GM10248 (cell line): Measurements from ENCODE around the gene TOMM7.

Experiments used
- CTCF ChIA-PET: fragments of 300-600 bp; sonication (Branson Sonifier 250); formaldehyde crosslinking; extraction: SDS; loops from one replicate; lab custom pipeline; 2021; ENCODE audit warnings: antibody characterized with exemption; lab: Yijun Ruan, JAX
- POLR2A ChIA-PET: fragments of 350-650 bp; sonication (Branson Sonifier 250); formaldehyde crosslinking; extraction: SDS; loops from one replicate; lab custom pipeline; 2020; ENCODE audit warnings: antibody characterized with exemption; lab: Yijun Ruan, JAX
- DNase-seq: peaks from one replicate; pipeline ENCODE4 v3.0.0; 2012; ENCODE audit errors: extremely low spot score
- TF ChIP-seq, protein P1 (sequence below): IDR thresholded peaks from 2 replicates; pipeline ENCODE4 v1.5.1; 2012; ENCODE audit warnings: mild to moderate bottlenecking, low read depth; ENCODE audit errors: extremely low read depth, missing control alignments, control extremely low read depth

Gene TOMM7

DNA sequence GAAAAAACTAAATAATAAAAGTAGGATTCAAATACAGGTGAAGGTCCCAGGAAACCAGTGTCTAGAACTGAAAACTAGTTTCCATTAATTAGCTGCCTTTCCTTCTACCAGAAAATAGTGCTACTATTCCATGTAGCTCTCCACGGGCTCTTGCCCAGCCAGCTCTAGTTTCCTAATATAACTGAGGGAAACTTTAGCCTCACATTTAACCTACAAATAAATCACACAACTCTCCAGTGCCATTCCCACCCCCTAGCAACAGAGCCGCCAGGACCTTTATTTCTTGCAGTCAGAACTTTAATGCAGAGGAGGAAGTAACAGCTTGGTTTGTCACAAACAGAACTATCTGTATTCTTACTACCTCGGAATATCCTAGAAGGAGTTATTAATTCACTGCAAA is 10.3 kb downstream of the TOMM7 start:
- CTCF ChIA-PET, result interaction anchor here (0.7 to 1.2 kb wide), 3 partner anchors 34 to 252 kb away, joined by 3 to 4 read pairs (median 3); no protein-coding TSS in a partner anchor
- TF ChIP-seq, protein P1, sequence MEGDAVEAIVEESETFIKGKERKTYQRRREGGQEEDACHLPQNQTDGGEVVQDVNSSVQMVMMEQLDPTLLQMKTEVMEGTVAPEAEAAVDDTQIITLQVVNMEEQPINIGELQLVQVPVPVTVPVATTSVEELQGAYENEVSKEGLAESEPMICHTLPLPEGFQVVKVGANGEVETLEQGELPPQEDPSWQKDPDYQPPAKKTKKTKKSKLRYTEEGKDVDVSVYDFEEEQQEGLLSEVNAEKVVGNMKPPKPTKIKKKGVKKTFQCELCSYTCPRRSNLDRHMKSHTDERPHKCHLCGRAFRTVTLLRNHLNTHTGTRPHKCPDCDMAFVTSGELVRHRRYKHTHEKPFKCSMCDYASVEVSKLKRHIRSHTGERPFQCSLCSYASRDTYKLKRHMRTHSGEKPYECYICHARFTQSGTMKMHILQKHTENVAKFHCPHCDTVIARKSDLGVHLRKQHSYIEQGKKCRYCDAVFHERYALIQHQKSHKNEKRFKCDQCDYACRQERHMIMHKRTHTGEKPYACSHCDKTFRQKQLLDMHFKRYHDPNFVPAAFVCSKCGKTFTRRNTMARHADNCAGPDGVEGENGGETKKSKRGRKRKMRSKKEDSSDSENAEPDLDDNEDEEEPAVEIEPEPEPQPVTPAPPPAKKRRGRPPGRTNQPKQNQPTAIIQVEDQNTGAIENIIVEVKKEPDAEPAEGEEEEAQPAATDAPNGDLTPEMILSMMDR, result no peak
- POLR2A ChIA-PET, result no interaction called here
- DNase-seq, result no peak

DNA sequence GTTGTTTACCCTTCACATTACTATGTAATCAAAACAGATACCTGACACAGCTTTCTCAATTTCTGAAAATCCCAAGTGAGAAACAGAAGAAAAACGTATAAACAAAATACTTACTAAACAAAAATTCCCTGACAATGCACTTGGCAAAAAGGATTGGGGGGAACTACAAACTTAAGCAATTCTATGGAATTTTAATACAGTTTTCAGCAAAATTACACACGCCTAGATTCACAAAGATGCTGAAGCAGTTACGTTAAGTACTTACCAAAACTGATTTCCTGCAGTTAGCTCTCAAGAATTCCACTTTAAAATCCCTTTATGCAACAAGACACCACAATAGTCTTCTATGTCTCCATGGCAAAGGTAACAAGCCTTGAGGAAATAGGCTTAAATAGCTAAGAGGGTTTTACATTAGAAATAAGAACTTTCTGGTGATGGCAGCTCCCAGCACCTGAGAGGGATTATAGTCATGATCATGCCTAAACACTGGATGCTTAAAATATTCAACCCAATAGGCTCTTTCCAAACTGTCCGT is 10.8 kb downstream of the TOMM7 start:
- TF ChIP-seq, protein P1, result no peak
- POLR2A ChIA-PET, result no interaction called here
- DNase-seq, result no peak
- CTCF ChIA-PET, result interaction anchor here (0.7 to 2.7 kb wide), 5 partner anchors 12 to 251 kb away, joined by 3 to 14 read pairs (median 4); partner anchors contain the start of gene TOMM7

DNA sequence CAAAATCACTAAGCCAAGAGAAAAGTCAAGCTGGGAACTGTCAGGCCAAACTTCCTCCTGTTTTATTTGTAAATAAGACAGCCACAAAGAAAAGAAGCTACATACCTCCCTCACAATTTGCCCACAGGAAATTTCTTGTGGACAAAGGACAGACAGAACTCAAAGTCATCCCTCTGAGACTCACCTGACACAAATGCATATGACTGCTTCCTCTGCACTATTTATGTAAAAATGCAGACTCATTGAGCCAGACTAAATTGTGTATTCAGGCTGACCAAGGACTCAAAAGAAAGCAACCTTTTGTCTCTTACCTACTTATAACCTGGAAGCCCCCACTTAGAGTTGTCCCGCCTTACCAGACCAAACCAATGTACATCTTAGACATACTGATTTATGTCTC is 11.8 kb downstream of the TOMM7 start:
- DNase-seq, result no peak
- ChIA-PET POLR2A (no interaction called here), CTCF (interaction anchor here (1.9 to 2.7 kb wide), 4 partner anchors 13 to 251 kb away, joined by 6 to 14 read pairs (median 8); partner anchors contain the start of gene TOMM7)
- TF ChIP-seq, protein P1, result no peak

DNA sequence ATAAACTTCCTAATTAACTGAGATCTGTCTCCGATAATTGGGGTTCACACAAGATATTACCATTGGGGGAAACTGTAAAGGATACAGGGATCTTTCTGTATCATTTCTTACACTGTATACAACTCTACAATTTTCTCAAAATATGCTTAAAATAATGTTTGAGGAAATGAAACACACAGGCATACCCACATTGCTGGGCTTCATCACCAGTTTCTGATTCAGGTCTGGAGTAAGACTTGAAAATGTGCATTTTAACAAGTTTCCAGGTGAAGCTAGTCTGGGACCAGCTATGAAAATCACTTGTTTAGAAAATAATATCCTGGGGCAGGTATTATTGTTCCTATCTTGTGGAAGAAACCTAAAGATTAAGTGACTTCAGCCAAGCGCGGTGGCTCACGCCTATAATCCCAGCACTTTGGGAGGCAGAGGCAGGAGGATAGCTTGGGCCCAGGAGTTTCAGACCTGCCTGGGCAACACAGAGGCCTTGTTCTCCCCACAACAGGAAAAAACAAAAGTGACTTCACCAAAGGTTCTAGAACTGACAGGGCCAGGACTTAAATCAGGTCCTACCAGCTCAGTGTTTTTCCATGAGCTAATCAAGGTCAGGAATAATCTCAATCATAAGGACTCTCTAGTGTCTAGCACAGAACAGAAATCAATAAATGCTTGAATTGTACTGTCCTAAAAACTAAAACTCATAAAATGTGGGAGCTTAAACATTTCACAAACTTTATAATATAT is 12.6 kb downstream of the TOMM7 start:
- POLR2A ChIA-PET, result no interaction called here
- DNase-seq, result no peak
- TF ChIP-seq, protein P1, result no peak
- CTCF ChIA-PET, result interaction anchor here (0.7 to 2.7 kb wide), 6 partner anchors 11 to 250 kb away, joined by 3 to 14 read pairs (median 6); partner anchors contain the start of gene TOMM7

DNA sequence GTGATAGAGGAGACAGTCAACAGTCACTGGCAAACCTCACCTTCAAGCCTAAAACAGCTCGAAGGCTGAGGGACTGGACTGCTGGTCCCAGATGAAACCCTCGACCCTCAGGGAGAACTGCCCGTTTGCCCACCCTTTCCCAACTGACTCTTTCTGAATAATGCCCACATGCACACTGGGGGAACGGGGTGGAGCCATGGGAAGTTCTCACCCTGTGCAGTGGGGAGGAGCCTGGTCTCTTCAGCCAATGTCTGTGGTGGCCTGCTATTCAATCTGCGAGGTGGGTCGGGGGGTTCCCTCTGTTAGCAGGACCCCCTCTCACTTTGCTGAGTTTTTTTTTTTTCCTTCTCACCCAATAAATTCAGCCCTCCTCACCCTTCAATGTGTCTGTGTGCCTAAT is 14.5 kb downstream of the TOMM7 start:
- CTCF ChIA-PET, result interaction anchor here (1.3 to 1.4 kb wide), 2 partner anchors 10 to 247 kb away, joined by 3 to 5 read pairs; no protein-coding TSS in a partner anchor
- no peak for DNase-seq
- POLR2A ChIA-PET, result no interaction called here
- TF ChIP-seq, protein P1, result no peak

DNA sequence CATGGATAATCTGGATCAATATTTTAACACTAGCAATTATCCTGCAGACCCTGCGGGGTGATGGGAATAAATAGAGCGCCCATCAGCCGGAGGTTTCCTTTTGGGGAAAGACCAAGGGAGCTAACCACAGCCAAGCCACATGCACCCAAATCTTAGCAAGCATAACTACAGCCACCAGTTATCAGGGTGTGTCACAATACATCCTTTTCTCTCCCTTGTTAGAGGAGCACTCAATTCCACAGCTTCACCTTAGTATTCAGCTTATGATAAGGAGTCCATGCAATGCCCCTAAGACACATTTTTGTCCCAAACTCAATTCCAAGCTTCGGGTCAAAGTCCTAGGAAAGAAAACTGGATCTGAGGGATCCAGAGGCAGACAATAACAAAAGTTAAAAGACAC is 15.9 kb downstream of the TOMM7 start:
- POLR2A ChIA-PET, result no interaction called here
- CTCF ChIA-PET, result interaction anchor here (1.5 to 1.6 kb wide), 2 partner anchors 22 to 24 kb away, joined by 3 read pairs; no protein-coding TSS in a partner anchor
- no peak for DNase-seq
- TF ChIP-seq, protein P1, result no peak
